KOPT-K1 (cell line): ENCODE measurements around the gene RAB29.

Source experiments
- H3K27ac ChIP-seq: fragments of 200-600 bp; sonication (generic); 2 replicates; pipeline ENCODE4 v1.5.1; 2016; ENCODE audit warnings: antibody characterized with exemption, mild to moderate bottlenecking, low read depth, low read length; ENCODE audit not compliant: poor library complexity, severe bottlenecking
- H3K36me3 ChIP-seq: fragments of 200-600 bp; sonication (generic); 2 replicates; pipeline ENCODE4 v1.5.1; 2017; ENCODE audit warnings: antibody characterized with exemption, mild to moderate bottlenecking, low read length, moderate library complexity; ENCODE audit not compliant: insufficient read depth
- H3K9me3 ChIP-seq: fragments of 200-600 bp; sonication (generic); 2 replicates; pipeline ENCODE4 v1.5.1; 2017; ENCODE audit warnings: antibody characterized with exemption, low read length, mild to moderate bottlenecking; ENCODE audit not compliant: insufficient read depth, poor library complexity, severe bottlenecking

RAB29 gene

GRCh38 chr1:205783433-205783795 lies 8.1 kb upstream of the RAB29 start:
- H3K9me3 ChIP-seq = no peaks in the 10 kb centered on the region
- H3K27ac ChIP-seq = no peak overlapping the region
- H3K36me3 ChIP-seq = no peaks in the 10 kb centered on the region

DNA sequence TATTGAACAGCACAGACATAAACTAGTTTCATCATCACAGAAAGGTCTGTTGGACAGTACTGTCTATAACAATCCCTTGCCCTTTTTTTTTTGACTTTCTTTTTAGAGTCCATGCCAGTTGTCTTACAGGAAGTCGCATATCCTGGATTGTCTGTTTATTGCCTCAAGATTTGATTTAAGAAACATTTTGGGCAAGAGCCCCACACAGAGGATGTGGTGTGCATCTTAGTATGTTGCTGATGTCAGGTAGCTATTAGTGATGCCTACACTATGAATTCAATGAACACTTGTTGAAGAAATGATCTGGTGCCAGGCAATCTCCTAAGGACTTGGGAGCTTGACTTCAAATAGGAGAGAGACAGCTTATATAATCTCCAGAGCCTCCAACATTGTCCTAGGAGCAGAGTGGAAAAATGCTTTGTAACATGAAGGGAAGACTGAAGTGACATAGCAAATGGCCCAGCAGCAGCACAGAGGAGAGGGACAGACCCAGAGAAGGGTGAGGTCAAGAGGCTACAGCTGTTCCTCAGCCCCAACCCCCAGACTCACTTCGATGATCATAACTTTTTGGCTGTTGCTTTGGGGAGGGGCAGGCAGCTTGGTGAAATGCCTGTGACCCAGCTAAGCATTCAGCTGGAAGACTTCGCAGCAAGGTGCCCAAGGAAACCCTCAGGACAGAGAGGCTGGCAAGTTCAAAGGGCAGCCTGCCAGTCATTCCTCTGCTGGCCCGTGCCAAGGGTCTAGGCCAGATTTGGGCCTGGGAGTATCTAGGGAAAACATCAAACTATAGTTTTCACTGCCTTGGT lies 7.5 kb upstream of the RAB29 start:
- Histone ChIP-seq H3K27ac (no peak overlapping the region), H3K36me3 (no peaks in the 10 kb centered on the region)

GRCh38 chr1:205780335-205780734 lies 5.1 kb upstream of the RAB29 start:
- no peaks in the 10 kb centered on the region for H3K9me3 ChIP-seq
- no peaks in the 10 kb centered on the region for H3K36me3 ChIP-seq
- no peak overlapping the region for H3K27ac ChIP-seq

More for the DNA sequence above, 7.5 kb upstream of the RAB29 start:
- H3K9me3 ChIP-seq = no peaks in the 10 kb centered on the region

GRCh38 chr1:205777994-205778393 lies 2.7 kb upstream of the RAB29 start:
- Histone ChIP-seq H3K36me3 (no peaks in the 10 kb centered on the region), H3K27ac (no peak overlapping the region)

DNA sequence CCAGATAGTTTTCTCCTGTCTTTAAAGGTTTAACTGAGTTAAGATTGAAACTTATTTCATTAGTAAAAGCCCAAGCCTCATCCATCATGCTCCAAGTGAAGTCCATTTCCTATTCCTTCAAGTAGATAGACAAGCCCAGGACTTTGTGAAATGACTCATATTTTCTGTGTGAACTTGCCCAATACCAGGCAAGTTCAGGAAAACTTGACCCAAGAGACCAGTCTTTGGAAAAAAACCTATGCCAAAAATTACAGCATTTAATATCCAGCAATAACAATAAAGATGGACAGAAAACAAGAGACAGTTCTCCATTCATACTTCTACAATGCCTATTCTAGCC lies 405 bp upstream of the RAB29 start:
- no peaks in the 10 kb centered on the region for H3K9me3 ChIP-seq
- H3K36me3 ChIP-seq = no peaks in the 10 kb centered on the region
- peak overlapping the region; percentile 56 for H3K27ac ChIP-seq

More at GRCh38 chr1:205777994-205778393, 2.7 kb upstream of the RAB29 start:
- no peaks in the 10 kb centered on the region for H3K9me3 ChIP-seq

GRCh38 chr1:205774198-205775014 lies 876 bp downstream of the RAB29 start:
- Histone ChIP-seq H3K36me3 (peaks cover 7% of the 10 kb centered on the region; the same call in 1 of the 2 replicates), H3K9me3 (no peaks in the 10 kb centered on the region), H3K27ac (peak overlapping the region; percentile 56)

DNA sequence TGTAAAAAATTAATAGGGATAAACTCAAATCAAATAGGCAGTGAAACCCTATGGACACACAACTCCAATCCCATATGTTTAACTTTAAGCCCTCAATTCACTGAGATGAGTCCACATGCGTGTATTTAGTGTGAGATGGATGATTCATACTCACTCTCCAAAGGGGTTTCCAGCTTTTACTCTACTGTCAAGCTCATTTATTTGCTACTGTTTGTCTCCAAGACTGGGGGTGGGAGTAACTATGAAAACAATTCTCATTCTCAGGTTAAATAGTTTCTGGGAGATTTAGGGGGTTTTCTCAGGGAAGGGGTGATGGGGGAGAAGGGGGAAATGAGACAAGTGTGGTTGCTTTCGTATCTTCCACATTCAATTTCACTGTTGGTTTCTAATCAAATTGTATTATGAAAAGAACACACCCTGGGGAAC lies 2.7 kb downstream of the RAB29 start:
- Histone ChIP-seq H3K9me3 (no peaks in the 10 kb centered on the region), H3K36me3 (peaks cover 7% of the 10 kb centered on the region; the same call in 1 of the 2 replicates), H3K27ac (no peak overlapping the region)

DNA sequence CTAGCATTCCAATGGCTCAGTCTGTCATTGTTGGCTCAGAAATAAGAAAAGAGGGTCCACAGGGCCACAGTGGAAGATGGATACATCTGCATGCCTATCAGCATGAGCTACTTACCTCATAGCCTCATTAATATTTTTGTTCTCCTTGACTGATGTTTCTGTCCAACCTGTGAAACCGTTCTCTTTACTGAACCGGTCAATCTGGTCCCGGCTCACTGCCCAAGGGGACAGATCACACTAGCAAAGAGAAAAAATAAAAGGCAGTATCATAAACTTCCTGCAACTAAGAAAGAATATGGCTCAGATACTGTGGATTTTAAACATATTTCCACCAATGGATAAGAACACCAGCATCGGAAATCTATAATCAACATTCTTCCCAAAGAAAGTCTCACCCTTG lies 4.7 kb downstream of the RAB29 start:
- H3K9me3 ChIP-seq = no peaks in the 10 kb centered on the region
- H3K27ac ChIP-seq = no peak overlapping the region
- H3K36me3 ChIP-seq = peaks cover 7% of the 10 kb centered on the region; the same call in 1 of the 2 replicates

DNA sequence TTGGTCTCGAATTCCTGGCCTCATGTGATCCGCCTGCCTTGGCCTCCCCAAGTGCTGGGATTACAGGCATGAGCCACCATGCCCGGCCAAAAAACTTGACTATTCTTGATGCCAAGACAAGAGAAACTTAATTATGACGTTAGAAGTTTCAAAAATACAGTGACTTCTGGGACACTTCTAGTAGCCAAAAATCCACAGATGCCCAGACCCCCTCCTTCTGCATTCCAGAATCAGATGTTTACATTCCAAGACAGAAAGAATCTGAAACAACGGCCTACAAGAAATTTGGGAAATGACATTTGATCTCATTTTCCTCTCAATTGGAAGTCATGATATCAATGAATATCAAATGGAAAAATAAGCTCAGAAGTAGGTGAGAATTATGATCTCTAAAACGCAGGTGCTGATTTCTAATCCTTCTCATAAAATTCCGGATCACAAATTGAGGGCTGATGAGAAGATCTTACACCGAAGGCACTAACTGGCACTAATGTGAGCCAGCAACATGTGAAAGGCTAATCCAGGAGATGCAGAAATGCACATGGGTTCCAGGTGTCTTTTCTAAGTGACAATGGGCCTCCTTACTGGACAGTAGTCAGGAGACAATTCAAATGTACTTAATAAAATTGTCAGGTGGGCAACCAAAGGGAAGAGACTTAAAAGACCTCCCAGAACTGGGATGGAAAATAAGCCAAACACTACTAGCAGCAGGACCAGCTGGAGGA lies 5.5 kb downstream of the RAB29 start:
- Histone ChIP-seq H3K9me3 (no peaks in the 10 kb centered on the region), H3K36me3 (peaks cover 7% of the 10 kb centered on the region; the same call in 1 of the 2 replicates), H3K27ac (no peak overlapping the region)

DNA sequence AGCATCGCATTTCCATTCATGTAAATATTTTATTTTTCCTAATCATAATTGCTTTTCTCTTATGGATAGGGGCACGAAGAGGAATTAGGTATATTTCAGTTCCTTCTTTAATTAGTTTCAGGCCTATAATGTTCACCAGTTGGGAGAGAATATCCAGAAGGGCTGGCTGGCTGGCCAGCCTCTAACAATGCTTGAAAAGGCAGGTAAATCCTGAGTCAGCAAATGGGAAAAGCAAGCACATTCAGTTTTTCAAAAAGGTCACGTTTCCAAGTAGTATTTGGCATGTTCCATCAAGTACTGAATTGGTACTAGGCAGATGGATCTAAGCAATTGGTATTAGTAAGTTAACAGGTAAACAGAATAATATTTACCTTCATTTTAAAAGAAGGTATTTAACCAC lies 8.0 kb downstream of the RAB29 start:
- peaks cover 7% of the 10 kb centered on the region; the same call in 1 of the 2 replicates for H3K36me3 ChIP-seq
- H3K27ac ChIP-seq = no peak overlapping the region
- H3K9me3 ChIP-seq = no peaks in the 10 kb centered on the region

DNA sequence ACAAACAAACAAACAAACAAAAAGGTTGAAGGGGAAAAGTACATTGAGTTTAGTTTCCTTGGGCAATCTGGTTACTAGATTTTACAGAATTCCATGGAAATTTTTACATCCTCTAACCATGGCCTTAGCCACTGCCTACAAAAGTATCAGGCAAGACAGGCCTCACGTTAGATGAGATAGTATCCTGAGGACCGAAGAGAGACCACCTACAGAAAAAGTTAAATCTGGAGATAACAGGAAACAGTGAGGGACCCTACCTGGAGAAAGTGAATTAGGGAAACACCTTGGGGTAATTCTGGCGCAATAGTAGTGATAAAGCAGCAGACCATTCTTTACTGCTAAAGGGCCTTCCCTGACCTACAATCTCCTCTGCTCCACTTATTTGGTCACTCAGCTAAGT lies 8.7 kb downstream of the RAB29 start:
- no peak overlapping the region for H3K27ac ChIP-seq
- peaks cover 7% of the 10 kb centered on the region; the same call in 1 of the 2 replicates for H3K36me3 ChIP-seq
- no peaks in the 10 kb centered on the region for H3K9me3 ChIP-seq

DNA sequence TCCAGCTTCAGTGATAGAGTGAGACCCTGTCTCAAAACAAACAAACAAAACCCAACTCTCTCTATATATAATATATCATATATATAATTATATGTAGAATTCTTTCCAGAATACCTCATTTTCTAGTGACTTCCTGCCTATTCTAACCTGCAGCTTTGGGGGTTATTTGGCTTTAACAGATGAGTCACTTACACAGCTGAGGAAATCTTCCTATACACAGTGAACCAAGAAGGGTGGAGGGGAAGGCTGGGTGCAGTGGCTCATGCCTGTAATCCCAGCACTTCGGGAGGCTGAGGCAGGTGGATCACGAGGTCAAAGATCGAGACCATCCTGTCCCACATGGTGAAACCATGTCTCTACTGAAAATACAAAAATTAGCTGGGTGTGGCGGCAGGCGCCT lies 9.2 kb downstream of the RAB29 start:
- Histone ChIP-seq H3K9me3 (no peaks in the 10 kb centered on the region), H3K36me3 (peaks cover 7% of the 10 kb centered on the region; the same call in 1 of the 2 replicates), H3K27ac (no peak overlapping the region)

GRCh38 chr1:205764578-205764977 lies 10.7 kb downstream of the RAB29 start:
- no peak overlapping the region for H3K27ac ChIP-seq
- no peaks in the 10 kb centered on the region for H3K9me3 ChIP-seq

DNA sequence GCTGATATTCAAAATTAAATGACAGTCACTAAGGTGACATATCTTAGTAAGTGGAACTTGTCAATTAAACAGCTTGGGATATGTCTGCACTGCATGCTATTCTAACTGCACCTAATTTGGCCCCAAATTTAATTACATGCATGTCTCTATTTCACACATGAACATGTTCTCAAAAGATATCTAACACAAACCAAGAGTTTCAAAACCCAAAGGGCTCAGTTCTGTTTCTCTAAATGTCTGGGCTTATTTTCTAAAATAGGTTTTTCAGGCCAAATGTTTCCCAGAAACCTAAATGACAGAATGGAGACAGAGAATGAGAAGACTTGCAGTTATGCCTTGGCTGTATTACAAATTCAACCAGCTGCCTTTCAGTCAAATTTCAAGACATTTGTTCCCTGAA lies 11.3 kb downstream of the RAB29 start:
- Histone ChIP-seq H3K27ac (no peak overlapping the region), H3K36me3 (no peaks in the 10 kb centered on the region), H3K9me3 (no peaks in the 10 kb centered on the region)

More at GRCh38 chr1:205764578-205764977, 10.7 kb downstream of the RAB29 start:
- H3K36me3 ChIP-seq = no peaks in the 10 kb centered on the region

- Histone ChIP-seq H3K36me3 (no peaks in the 10 kb centered on the region), H3K27ac (no peak overlapping the region), H3K9me3 (no peaks in the 10 kb centered on the region)
Observed at GRCh38 chr1:205760606-205761005, 14.7 kb downstream of the RAB29 start.
